Gastroesophageal sphincter (tissue), 3 donors: ENCODE measurements around the gene SCGB1D1.
"Not testable (repeated sequence)": the region's sequence is repeated elsewhere in the genome, so short reads cannot be mapped to it uniquely, and the experiment has no call there.

ENCODE experiments used
- EP300 ChIP-seq: sonication (generic); formaldehyde crosslinking; IDR thresholded peaks from one replicate; pipeline ENCODE4 v1.6.1; 2017; ENCODE audit warnings: antibody characterized with exemption, mild to moderate bottlenecking
- POLR2A ChIP-seq, 2 donors: fragments of 450-650 bp; IDR thresholded peaks; one replicate each; pipeline ENCODE4 v1.6.1; 2017; ENCODE audit warnings: antibody characterized with exemption in 2 of 2, mild to moderate bottlenecking in 2 of 2, moderate library complexity in 1 of 2
- TF ChIP-seq, protein P1 (sequence below), 4 experiments: fragments of 200-600 bp in 2 of 4; fragments of 450-650 bp in 2 of 4; sonication (generic) in 1 of 4; IDR thresholded peaks; one replicate each; pipeline ENCODE4 v1.5.1; 2017 to 2019; ENCODE audit warnings: antibody characterized with exemption in 4 of 4, mild to moderate bottlenecking in 2 of 4, moderate library complexity in 2 of 4

DNA sequence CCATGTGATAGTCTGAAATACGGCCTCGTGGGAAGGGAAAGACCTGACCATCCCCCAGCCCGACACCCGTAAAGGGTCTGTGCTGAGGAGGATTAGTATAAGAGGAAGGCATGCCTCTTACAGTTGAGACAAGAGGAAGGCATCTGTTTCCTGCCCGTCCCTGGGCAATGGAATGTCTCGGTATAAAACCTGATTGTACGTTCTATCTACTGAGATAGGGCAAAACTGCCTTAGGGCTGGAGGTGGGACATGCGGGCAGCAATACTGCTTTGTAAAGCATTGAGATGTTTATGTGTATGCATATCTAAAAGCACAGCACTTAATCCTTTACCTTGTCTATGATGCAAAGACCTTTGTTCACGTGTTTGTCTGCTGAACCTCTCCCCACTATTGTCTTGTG is 5.0 kb downstream of the SCGB1D1 start:
- not testable (repeated sequence) for TF ChIP-seq EP300; POLR2A (IDR thresholded peaks at IDR 0.05)
- TF ChIP-seq, protein P1, sequence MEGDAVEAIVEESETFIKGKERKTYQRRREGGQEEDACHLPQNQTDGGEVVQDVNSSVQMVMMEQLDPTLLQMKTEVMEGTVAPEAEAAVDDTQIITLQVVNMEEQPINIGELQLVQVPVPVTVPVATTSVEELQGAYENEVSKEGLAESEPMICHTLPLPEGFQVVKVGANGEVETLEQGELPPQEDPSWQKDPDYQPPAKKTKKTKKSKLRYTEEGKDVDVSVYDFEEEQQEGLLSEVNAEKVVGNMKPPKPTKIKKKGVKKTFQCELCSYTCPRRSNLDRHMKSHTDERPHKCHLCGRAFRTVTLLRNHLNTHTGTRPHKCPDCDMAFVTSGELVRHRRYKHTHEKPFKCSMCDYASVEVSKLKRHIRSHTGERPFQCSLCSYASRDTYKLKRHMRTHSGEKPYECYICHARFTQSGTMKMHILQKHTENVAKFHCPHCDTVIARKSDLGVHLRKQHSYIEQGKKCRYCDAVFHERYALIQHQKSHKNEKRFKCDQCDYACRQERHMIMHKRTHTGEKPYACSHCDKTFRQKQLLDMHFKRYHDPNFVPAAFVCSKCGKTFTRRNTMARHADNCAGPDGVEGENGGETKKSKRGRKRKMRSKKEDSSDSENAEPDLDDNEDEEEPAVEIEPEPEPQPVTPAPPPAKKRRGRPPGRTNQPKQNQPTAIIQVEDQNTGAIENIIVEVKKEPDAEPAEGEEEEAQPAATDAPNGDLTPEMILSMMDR (IDR thresholded peaks at IDR 0.05), result not testable (repeated sequence)
